PC-3 (cell line): ENCODE measurements around the gene BCAS4.

ENCODE experiments used
- EZH2phosphoT487 ChIP-seq: fragments of 300-600 bp; sonication (generic); IDR thresholded peaks from 2 replicates; pipeline ENCODE4 v1.6.1; 2018; ENCODE audit warnings: mild to moderate bottlenecking, antibody characterized with exemption, low read length, borderline replicate concordance
- TF ChIP-seq, protein P1 (sequence below): fragments of 300-600 bp; sonication (generic); conservative IDR thresholded peaks from 2 replicates; pipeline ENCODE4 v1.5.1; 2017; ENCODE audit warnings: antibody characterized with exemption, low read depth, mild to moderate bottlenecking, low read length

DNA sequence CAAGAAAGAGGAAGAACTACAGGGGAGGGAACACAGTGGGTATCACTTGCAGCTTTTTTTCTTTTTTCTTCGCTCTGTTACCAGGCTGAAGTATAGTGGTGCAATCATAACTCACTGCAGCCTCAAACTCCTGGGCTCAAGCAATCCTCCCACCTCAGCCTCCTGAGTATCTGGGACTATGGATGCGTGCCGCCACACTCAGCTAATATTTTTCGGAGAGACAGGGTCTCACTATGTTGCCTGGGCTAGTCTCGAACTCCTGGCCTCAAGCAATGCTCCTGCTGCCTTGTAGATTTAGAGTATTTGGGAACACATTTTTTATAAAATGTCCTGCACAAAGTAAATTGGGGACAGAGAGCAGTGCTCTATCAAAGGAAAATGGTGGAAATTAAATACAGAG lies 35.2 kb upstream of the BCAS4 start:
- TF ChIP-seq, protein P1, sequence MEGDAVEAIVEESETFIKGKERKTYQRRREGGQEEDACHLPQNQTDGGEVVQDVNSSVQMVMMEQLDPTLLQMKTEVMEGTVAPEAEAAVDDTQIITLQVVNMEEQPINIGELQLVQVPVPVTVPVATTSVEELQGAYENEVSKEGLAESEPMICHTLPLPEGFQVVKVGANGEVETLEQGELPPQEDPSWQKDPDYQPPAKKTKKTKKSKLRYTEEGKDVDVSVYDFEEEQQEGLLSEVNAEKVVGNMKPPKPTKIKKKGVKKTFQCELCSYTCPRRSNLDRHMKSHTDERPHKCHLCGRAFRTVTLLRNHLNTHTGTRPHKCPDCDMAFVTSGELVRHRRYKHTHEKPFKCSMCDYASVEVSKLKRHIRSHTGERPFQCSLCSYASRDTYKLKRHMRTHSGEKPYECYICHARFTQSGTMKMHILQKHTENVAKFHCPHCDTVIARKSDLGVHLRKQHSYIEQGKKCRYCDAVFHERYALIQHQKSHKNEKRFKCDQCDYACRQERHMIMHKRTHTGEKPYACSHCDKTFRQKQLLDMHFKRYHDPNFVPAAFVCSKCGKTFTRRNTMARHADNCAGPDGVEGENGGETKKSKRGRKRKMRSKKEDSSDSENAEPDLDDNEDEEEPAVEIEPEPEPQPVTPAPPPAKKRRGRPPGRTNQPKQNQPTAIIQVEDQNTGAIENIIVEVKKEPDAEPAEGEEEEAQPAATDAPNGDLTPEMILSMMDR: no peak
- TF ChIP-seq EZH2phosphoT487: no peak
